HG03558 (cell line): ENCODE data around the gene CATSPERE.
"Not testable (repeated sequence)": the region's sequence is repeated elsewhere in the genome, so short reads cannot be mapped to it uniquely, and the experiment has no call there.

Experiments
- ATAC-seq: cut with Tn5 transposase; IDR thresholded peaks from one replicate; pipeline ENCODE4 v1.9.1; 2021; ENCODE audit warnings: moderate number of reproducible peaks; ENCODE audit not compliant: unreplicated experiment; ENCODE audit errors: extremely low read depth

Gene CATSPERE

DNA sequence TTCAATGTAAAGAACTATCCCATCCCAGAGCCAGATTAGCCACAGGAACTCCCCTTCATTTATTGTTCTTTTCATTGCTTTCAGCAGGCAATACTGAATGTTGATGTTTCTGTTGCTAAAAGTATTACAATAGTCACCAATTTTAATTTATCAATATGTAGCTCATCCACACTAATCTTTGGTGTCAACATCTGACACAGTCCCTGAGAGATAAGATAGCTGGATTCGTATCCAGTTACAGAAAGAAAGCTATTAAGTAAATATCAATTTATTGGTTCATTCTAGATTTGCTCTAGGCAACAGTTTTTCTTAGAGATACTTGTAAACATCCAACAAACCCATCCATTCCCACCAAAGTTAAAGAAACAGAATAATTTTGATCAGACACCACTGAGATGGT lies 14.0 kb upstream of the CATSPERE start:
- no peak for ATAC-seq

DNA sequence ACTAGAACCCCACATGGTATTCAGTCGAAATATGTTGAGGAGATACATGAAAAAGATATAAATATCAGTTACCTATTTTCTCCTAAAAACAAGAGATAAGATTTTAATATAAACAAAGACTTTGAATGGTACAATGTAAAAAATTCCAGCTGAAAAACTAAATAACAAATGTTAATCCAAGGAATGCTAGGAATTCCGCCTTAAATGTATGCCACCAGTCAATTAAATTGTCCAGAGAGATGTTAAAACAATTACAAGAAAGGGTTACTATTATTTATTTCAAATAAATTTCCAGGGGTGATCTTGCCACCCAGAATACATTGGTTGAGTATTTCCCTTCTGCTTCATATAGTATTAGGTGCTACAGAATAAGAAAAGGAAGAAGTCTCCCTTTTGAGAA lies 13.5 kb upstream of the CATSPERE start:
- ATAC-seq, result no peak

DNA sequence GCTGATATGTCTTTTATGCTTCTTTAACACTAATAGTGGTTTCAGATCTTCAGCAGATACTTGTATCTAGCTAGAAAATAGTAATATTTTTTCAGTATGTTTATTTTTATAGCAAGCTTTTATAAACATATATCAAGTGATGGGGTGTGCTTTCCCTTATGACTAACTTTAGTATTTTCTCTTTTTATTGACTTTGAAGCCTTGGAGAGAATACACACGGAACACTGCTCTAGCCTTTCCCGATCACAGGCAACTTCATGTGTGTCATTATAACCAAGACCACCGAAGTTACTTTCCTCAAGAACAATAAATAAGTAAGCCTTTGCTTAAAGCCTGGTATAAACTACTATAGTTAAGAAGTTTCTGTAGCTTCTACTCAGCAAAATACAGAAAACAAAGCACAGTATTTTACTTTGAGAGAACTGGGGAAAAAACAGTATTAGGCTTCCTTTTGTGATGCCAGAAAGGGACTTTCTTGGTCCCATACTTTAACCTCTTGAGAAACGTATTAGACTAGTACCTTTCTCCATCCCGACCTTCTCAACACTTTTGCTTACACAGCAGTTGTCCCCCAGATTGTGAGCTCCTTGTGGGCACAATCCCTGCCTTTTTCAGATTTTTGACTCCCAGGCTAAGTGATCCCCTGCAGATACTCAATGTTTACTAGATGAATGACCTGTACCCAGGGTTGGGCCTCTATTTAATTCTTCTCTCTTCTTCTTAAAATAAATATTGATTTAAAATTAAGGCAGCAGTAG lies 12.6 kb upstream of the CATSPERE start:
- ATAC-seq, result no peak

DNA sequence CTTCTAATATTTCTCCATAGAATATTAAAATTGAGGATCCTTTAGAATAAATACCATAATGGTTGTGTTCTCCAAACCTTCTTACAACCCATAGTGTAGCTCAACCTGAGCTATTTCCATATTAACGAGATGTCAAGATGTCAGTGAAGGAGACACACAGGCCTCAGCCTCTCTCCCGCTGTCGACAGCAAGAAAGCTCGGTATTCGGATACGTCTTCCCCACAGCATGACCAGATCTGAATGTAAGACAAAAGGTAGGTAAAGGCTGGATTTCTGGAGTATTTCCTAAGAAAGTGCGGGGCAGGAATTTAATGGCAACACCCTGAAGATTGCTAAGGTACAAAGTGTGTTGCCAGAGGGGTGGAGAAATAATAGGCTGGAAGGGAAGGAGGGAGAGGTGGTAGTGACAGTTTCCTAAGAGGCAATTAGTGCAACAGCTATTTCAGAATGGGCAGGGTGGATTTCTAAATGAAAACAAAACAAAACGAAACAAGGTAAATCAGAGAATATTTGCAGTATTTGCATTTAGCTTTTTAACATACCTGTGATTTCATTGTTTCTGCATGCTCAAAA lies 11.1 kb upstream of the CATSPERE start:
- ATAC-seq, result no peak

DNA sequence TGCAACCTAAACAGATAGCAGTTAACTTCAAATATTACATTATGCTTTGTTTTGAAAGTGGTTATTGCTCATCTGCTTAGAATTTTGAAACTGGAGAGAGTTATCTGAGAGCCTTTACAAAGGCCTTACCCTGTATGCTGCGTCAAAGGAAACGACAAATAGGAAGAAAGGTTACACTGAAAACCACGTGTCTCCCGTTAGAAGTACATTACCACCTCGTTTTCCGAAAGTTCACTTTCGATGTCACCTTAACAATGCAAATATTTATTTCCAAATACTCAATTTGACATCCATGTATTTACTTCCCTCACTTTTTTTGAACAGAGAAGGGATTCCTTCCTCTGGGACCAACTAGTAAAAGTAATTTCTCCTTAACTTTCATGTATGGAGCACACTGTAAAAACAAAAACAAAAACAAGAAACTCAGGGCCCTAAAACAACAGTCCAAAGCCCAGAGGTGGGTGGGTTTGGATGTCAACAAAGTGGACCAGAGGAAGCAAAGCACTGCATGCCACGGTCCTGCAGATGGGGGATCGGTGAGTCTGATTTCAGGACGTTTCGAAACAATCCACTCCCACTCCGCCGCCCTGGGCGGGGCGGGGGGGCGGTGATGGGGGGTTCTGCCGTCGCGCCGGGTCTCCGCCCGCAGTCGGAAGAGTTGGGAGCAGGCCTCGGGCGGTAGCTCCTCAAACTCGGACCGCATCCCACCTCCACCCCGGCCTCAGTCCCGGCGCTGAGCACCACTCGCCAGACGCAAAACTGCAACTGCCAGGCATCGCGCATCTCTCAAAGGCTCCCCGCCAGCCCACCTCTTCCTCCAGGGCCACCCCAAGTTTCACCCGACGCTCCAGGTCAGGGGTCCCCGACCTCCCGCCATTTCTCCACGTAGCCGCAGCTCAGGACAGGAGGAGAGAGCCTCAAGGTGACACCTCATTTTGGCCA lies 10.2 kb upstream of the CATSPERE start:
- ATAC-seq, result no peak

DNA sequence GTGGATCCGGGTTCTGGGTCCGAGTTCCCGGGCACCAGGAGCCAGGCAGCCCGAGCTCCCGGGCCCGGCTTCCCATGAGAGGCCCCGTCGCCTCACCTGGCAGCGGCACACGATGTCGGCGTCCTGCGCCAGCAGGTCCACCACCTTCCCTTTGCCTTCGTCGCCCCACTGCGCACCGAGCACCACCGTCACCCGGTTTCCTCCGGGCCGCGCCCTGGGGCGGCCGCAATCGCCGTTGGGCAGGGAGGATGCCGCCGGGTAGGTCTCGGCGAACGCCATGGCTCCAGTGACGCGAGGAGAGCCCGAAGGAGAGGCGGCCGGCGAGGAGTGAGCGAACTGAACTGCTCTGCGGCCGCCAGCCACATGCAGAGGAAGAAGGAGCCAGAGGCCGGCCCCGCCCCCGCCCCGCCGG lies 9.5 kb upstream of the CATSPERE start, which contains the start of gene ADSS2:
Gene ADSS2 (minus strand): TSS at position 371 of the 412 bp plus-strand sequence. CDS start 92 bp downstream, at position 279.
- ATAC-seq, result no peak

DNA sequence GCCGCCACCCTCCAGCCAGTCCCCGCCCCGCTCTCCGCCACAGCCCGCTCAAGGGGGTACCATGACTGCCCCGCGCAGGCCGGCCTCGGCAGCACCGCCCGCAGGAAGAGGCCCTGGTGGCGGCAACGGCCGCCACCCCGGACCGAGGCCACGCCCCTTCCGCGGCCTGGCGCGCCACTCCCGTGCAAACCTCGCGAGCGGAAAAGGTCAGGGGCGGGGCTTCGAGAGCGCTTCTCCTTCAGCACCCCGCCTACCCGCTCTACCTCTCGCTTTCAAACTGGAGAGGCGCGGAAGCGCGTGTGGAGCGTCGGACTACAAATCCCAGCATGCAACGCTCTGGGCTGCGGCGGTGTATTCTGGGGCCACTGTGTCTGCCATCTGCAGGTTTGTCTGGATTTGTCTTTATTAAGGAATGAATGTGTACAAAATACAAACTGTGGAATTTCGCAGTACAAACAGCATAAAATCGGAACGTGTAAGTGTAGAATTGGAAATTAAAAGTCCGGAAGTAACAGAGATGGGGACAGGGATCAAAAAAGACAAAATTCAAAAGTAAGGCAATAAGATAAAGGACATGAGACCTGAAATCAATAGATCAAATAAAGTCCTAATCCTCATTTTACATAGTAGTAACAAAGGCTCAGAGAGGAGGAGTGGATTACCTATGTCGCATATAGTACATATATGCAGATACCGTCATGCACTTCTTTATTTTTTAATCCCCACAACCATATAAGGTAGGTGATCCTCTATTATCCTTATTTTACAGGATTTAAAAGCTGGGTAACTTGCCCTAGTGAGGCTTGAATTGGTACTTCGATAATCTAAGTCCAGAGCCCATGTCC lies 8.9 kb upstream of the CATSPERE start:
- ATAC-seq, result peak; percentile 73

DNA sequence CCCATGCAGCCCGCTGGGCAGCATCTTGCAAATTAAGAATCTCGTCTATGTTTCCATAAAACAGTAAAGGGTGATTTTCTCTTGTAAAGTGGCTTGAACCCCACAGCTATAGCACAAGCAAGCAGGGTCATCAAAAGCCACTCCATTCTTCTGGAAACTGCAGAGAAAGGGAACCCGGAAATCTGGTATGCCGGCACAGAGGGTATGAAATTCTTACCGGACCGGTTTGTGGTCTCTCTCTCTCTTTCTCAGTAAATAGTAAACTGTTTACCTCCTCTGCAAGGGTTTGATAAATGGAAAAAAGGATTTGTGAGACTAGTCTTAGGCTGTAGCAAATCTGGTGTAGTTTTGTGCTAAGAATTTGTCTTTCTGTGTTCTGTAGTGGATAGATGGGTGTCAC lies 6.7 kb upstream of the CATSPERE start:
- no peak for ATAC-seq

DNA sequence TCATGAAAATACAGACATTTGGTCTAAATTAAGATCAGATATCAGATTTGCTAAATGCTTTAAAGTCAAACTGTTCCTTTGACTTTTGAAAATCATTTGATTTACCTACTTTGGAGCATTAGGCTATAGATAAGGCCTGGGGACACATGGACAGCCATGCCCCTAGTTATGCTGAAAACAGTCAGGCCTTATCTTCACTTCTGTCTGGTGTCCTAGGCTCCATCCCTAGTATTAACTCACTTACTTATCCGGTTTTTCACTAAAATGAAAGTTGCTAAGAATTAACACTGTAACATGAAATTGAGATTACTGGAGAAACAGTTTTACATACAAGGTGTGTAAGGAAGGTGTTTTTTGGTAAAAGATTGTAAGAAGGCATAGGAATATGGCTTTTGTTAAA lies 4.5 kb upstream of the CATSPERE start:
- no peak for ATAC-seq

DNA sequence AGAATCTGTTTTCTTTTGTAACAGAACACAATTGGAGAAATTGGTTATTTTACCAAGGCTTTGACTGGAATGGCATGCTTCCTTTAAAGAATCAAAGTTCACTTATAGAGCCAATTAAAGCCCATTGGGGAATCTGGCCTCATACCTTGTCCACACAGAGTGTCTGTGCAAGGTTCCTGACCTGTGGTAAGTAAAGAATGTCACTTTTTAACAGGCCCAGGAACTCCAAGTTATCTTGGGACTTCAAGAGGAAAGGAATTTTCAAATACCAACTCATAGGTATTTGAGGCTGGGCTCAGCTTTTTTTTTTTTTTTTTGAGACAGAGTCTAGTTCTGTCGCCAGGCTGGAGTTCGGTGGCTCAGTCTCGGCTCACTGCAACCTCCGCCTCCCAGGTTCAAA lies 2.3 kb upstream of the CATSPERE start:
- ATAC-seq, result no peak

DNA sequence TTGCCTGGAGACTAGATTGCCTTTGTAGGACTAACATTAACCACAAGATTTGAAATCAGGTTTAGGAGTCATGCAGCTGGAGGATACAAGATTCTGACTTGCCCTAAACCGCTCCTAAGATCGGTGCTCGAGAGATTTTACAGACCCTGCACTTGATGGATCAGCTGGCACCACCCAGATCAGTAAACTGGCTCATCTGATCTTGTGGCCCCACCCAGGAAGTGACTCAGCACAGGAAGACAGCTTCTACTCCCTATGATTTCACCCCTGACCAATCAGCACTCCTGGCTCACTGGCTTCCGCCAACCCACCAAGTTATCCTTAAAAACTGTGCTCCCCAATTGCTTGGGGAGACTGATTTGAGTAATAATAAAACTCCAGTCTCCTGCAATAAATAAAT lies 876 bp upstream of the CATSPERE start:
- ATAC-seq, result no peak

DNA sequence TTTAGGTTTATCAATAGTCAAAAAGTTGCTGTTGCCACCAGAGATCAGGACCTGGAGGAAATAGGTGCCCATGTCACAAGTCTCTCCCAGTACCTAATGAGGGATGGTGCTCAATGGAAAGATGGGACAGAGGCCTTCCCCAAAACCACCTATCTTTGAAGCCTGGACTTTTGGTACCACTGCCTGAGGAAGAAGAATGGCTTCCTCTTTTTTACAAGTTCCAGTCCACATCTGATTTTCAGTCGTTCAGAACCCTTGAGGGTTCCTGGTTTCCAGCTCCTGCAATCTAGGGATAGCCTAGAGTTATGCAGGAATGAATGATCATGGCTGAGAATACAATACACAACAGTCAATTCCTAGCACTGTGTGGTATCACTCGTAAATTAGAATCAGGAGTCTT lies 5.7 kb downstream of the CATSPERE start:
- no peak for ATAC-seq

DNA sequence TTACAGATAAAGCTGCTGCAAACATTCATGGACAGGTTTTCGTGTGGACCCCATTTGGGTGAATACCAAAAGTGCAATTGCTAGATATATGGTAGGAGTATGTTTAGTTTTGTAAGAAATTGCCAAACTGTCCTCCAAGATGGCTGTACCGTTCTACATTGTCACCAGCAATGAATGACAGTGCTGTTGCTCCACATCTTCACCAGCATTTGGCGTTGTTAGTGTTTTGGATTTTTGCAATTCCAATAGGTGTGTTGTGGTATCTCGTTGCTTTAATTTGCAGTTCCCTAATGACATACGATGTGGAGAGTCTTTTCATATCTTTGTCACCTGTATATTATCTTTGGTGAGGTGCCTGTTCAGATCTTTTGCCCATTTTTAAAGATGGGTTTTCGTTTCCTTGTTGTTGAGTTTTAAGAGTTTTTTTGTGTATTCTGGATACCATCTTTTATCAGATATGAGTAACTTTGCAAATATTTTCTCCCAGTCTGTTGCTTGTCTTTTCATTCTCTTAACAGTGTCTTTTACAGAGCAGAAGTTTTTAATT lies 12.1 kb downstream of the CATSPERE start:
- ATAC-seq, result no peak

DNA sequence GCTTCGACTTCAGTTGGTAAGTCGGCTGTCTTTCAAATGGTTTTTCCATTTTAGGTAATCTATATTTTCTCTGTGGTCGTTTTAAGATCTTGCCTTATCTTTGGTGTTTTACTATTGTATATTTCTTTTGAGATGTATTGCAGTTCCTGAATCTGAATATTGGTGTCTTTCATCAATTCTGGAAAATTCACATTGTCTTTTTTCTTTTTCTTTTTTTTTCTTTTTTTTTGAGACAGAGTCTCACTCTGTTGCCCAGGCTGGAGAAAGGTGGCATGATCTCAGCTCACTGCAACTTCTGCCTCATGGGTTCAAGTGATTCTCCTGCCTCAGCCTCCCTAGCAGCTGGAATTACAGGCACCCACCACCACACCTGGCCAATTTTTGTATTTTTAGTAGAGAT lies 23.9 kb downstream of the CATSPERE start:
- not testable (repeated sequence) for ATAC-seq

DNA sequence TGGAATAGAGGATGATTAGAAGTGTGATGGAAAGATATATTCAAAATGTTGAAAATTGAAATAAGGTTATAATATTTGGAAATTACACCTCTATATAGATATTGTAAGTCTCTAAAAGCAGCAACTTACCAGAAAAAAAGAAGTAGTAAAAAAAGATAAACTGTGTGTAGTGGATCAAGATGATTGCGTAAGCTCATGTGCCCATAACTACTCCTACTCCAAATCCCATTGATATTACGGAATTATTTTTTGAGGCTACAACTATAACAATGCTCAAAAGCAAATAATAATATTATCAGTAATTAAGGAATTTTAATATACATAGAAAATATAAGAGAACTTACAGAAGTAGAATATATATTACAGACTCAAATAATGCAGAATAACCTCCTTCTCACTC lies 33.6 kb downstream of the CATSPERE start:
- ATAC-seq, result no peak

DNA sequence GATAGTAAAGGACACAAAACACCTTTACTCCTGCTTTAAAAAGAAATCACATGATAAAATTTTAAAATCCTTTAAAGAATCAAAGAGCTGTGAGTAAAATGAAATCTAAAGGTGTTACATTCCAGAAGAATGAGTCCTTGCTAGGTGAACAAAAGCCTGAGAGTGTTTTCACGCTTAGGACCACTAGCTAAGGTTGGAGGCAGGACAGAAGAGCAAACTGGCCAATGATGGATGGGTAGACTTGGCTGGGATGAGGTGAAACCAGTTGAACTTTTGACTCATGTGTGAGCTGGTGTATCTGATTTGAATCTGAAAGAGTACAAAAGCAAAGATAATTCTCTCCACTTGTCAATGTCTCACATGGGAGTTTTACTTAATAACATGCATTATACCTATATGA lies 35.1 kb downstream of the CATSPERE start:
- ATAC-seq, result no peak

DNA sequence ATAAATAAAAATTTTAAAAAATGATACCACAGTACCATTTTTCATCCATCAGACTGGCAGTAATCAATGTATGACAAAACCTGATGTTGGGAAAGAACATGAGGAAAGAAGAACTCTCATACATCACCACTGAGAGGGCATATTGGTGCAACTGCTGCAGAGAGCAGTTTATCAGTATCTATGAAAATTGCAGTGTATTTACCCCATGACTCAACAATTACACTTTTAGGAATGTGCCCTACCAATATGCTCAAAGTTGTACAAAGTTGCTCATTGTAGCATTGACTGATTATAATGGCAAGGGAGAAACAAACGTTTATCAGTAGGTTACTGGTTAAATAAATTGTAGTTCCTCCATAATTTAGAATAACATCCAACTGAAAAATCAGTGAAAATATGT lies 36.7 kb downstream of the CATSPERE start:
- no peak for ATAC-seq

DNA sequence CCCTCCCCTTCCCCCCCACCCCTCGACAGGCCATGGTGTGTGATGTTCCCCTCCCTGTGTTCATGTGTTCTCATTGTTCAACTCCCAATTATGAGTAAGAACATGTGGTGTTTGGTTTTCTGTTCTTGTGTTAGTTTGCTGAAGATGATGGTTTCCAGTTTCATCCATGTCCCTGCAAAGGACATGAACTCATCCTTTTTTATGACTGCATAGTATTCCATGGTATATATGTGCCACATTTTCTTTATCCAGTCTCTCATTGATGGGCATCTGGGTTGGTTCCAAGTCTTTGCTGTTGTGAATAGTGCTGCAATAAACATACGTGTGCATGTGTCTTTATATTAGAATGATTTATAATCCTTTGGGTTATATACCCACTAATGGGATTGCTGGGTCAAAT lies 38.4 kb downstream of the CATSPERE start:
- not testable (repeated sequence) for ATAC-seq

DNA sequence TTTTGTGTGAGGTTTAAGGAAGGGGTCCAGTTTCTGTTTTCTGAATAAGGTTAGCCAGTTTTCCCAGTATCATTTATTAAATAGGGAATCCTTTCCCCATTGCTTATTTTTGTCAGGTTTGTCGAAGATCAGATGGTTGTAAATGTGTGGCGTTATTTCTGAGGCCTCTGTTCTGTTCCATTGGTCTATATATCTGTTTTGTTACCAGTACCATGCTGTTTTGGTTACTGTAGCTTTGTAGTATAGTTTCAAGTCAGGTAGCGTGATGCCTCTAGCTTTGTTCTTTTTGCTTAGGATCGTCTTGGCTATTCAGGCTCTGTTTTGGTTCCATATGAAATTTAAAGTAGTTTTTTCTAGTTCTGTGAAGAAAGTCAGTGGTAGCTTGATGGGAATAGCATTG lies 39.4 kb downstream of the CATSPERE start:
- ATAC-seq, result not testable (repeated sequence)

DNA sequence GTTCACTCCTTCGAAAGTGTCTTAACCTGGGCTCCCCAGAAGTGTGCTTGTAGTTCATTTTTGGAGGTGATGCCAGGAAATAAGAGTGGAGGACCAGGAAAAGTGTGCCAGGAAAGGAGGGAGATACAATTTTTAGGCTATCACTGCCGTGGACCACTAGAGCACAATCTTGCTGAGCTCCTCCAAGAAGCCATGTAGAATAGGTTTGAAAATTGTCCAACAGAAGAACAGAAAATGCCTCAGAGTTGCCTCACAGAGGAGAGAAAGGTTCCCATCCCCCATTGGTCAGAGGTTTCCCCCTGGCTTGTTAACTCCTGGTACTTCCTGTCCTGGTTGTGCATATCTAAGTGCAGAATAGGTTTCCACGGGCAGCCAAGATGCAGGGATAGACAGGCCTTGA lies 41.6 kb downstream of the CATSPERE start:
- ATAC-seq, result no peak
